ENCODE measurements around the gene TRABD. TPM values are rescaled to one million over a fixed set of nuclear protein-coding genes. Genes with fewer than 3 reads are reported as not detected.

The TRABD gene
- total RNA-seq, 4 donors from 2014 or later: 22.4 to 71.4 (median 27.1) TPM

GRCh38 chr22:50139843-50140415 lies 45.8 kb upstream of the TRABD start:
- no peak for DNase-seq (ENCODE audit: low spot score in 2 of 2)
- Histone ChIP-seq H3K27me3 (no peaks in the 10 kb centered on the region), H3K4me3 (no peak overlapping the region), H3K4me1 (no peaks in the 10 kb centered on the region), H3K27ac (no peak overlapping the region), H3K9me3 (no peaks in the 10 kb centered on the region), H3K36me3 (no peaks in the 10 kb centered on the region)
- WGBS, 2 donors: 75 to 79% methylated on average over 15 of the region's 15 CpGs
- TF ChIP-seq EP300 (IDR thresholded peaks at IDR 0.05): no peak
- no peak for TF ChIP-seq CTCF (IDR thresholded peaks at IDR 0.05)
- TF ChIP-seq POLR2A (IDR thresholded peaks at IDR 0.05): no peak

- H3K36me3 ChIP-seq: no peaks in the 10 kb centered on the region
- no peak overlapping the region for H3K4me3 ChIP-seq
- WGBS, 2 donors: 56 to 65% methylated on average over 3 of the region's 3 CpGs
- H3K27ac ChIP-seq: no peak overlapping the region
- no peak for TF ChIP-seq CTCF (IDR thresholded peaks at IDR 0.05)
- no peak for TF ChIP-seq POLR2A (IDR thresholded peaks at IDR 0.05)
- TF ChIP-seq EP300 (IDR thresholded peaks at IDR 0.05): no peak
- no peak for DNase-seq (ENCODE audit: low spot score in 2 of 2)
- no peaks in the 10 kb centered on the region for H3K27me3 ChIP-seq
- no peaks in the 10 kb centered on the region for H3K4me1 ChIP-seq
- H3K9me3 ChIP-seq: no peaks in the 10 kb centered on the region
Measured at GRCh38 chr22:50140615-50141014, 45.1 kb upstream of the TRABD start.

GRCh38 chr22:50141462-50141861 lies 44.3 kb upstream of the TRABD start:
- no peak for DNase-seq (ENCODE audit: low spot score in 2 of 2)
- 75 to 82% methylated on average over 6 of the region's 6 CpGs for WGBS, 2 donors

GRCh38 chr22:50141891-50142363 lies 43.8 kb upstream of the TRABD start:
- no peak overlapping the region for H3K4me3 ChIP-seq
- no peak for DNase-seq (ENCODE audit: low spot score in 2 of 2)
- TF ChIP-seq EP300 (IDR thresholded peaks at IDR 0.05): no peak
- TF ChIP-seq CTCF (IDR thresholded peaks at IDR 0.05): no peak
- TF ChIP-seq POLR2A (IDR thresholded peaks at IDR 0.05): no peak
- H3K4me1 ChIP-seq: peaks cover 0 to 7% (median 0%) of the 10 kb centered on the region in 4 donors
- 26 to 32% methylated on average over 11 of the region's 11 CpGs for WGBS, 2 donors
- no peaks in the 10 kb centered on the region for H3K36me3 ChIP-seq
- H3K27ac ChIP-seq: no peak overlapping the region
- H3K27me3 ChIP-seq: no peaks in the 10 kb centered on the region
- no peaks in the 10 kb centered on the region for H3K9me3 ChIP-seq

More at GRCh38 chr22:50141462-50141861, 44.3 kb upstream of the TRABD start:
- H3K4me3 ChIP-seq: no peak overlapping the region
- peaks cover 0 to 3% (median 0%) of the 10 kb centered on the region in 4 donors for H3K4me1 ChIP-seq
- H3K36me3 ChIP-seq: no peaks in the 10 kb centered on the region
- H3K9me3 ChIP-seq: no peaks in the 10 kb centered on the region
- H3K27ac ChIP-seq: no peak overlapping the region
- TF ChIP-seq POLR2A (IDR thresholded peaks at IDR 0.05) (no peak), EP300 (IDR thresholded peaks at IDR 0.05) (no peak), CTCF (IDR thresholded peaks at IDR 0.05) (no peak)
- no peaks in the 10 kb centered on the region for H3K27me3 ChIP-seq

- no peak for DNase-seq (ENCODE audit: low spot score in 2 of 2)
Measured at GRCh38 chr22:50143096-50143495, 42.6 kb upstream of the TRABD start.

More at GRCh38 chr22:50143096-50143495, 42.6 kb upstream of the TRABD start:
- H3K4me1 ChIP-seq: peaks cover 0 to 13% (median 0%) of the 10 kb centered on the region in 4 donors
- H3K27ac ChIP-seq: no peak overlapping the region
- H3K36me3 ChIP-seq: no peaks in the 10 kb centered on the region
- H3K4me3 ChIP-seq: no peak overlapping the region
- TF ChIP-seq EP300 (IDR thresholded peaks at IDR 0.05): no peak
- no peak for TF ChIP-seq CTCF (IDR thresholded peaks at IDR 0.05)
- no peak for TF ChIP-seq POLR2A (IDR thresholded peaks at IDR 0.05)
- H3K9me3 ChIP-seq: no peaks in the 10 kb centered on the region
- WGBS, 2 donors: 82 to 86% methylated on average over 7 of the region's 7 CpGs
- H3K27me3 ChIP-seq: no peaks in the 10 kb centered on the region
